ENCODE data around the gene LOXL4. TPM values are rescaled to one million over a fixed set of nuclear protein-coding genes. Genes with fewer than 3 reads are reported as not detected.

The LOXL4 gene
- total and polyA plus RNA-seq, 9 donors = 5.1 to 32.9 (median 8.2) TPM

DNA sequence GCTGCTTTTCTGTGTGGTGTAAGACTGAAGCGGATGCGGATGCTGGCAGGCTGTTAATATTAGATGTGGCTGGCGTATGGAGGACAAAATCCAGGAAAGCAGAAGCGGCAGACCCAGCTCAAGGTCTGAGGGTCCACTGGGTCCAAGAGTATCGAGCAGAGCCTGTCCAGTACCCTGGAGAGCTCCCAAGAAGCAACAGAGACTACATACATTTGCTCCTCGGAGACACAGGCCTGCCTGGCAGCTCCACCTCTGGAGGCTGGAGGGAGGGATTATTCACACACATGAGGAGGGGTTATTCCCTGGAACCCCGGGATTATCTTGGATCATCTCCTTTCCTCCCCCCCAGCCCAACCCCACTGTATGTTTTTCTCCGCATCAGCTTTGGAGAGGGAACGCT is 31.3 kb upstream of the LOXL4 start:
- WGBS, 3 donors = 48 to 62% (median 51%) methylated on average over 9 of the region's 9 CpGs
- H3K4me3 ChIP-seq = no peak overlapping the region

DNA sequence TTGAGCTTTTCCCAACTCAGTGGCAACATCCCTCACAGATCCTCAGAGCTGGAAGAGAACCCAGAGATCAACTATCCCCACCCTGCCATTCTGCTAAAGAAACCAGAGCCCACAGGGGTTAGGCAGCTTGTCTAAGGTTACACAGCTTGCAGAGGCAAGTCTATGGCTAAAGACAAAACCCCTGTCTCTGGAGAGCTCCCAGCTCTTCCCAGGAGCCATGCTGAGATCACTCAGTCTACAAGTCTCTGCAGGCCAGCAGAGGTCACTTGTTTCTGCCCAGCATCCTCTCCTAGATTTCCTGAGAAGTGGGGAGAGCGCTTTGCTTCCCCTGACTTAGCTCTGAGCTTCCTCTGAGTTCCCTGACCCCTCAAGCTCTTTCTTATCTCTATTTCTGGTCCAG is 28.5 kb upstream of the LOXL4 start:
- no peak overlapping the region for H3K4me3 ChIP-seq
- no peak for TF ChIP-seq EP300 (IDR thresholded peaks at IDR 0.05)
- no peak for TF ChIP-seq POLR2A (IDR thresholded peaks at IDR 0.05)
- TF ChIP-seq, protein P1, sequence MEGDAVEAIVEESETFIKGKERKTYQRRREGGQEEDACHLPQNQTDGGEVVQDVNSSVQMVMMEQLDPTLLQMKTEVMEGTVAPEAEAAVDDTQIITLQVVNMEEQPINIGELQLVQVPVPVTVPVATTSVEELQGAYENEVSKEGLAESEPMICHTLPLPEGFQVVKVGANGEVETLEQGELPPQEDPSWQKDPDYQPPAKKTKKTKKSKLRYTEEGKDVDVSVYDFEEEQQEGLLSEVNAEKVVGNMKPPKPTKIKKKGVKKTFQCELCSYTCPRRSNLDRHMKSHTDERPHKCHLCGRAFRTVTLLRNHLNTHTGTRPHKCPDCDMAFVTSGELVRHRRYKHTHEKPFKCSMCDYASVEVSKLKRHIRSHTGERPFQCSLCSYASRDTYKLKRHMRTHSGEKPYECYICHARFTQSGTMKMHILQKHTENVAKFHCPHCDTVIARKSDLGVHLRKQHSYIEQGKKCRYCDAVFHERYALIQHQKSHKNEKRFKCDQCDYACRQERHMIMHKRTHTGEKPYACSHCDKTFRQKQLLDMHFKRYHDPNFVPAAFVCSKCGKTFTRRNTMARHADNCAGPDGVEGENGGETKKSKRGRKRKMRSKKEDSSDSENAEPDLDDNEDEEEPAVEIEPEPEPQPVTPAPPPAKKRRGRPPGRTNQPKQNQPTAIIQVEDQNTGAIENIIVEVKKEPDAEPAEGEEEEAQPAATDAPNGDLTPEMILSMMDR (IDR thresholded peaks at IDR 0.05) = no peak
- DNase-seq = no peak
- 76 to 98% (median 83%) methylated on average over 1 of the region's 1 CpG for WGBS, 3 donors
- H3K4me1 ChIP-seq (ENCODE audit: insufficient read depth) = no peaks in the 10 kb centered on the region
- H3K36me3 ChIP-seq = no peaks in the 10 kb centered on the region
- no peak overlapping the region for H3K27ac ChIP-seq
- H3K27me3 ChIP-seq = no peaks in the 10 kb centered on the region
- no peaks in the 10 kb centered on the region for H3K9me3 ChIP-seq
- intact Hi-C loops (cut with DNase I) = no loop called here

More for the DNA sequence above, 31.3 kb upstream of the LOXL4 start:
- Histone ChIP-seq H3K4me1 (ENCODE audit: insufficient read depth) (no peaks in the 10 kb centered on the region), H3K36me3 (no peaks in the 10 kb centered on the region), H3K27me3 (no peaks in the 10 kb centered on the region), H3K27ac (no peak overlapping the region), H3K9me3 (no peaks in the 10 kb centered on the region)
- intact Hi-C loops (cut with DNase I) = no loop called here
- TF ChIP-seq EP300 (IDR thresholded peaks at IDR 0.05) = no peak
- no peak for TF ChIP-seq POLR2A (IDR thresholded peaks at IDR 0.05)
- TF ChIP-seq, protein P1 (IDR thresholded peaks at IDR 0.05) = no peak
- no peak for DNase-seq

DNA sequence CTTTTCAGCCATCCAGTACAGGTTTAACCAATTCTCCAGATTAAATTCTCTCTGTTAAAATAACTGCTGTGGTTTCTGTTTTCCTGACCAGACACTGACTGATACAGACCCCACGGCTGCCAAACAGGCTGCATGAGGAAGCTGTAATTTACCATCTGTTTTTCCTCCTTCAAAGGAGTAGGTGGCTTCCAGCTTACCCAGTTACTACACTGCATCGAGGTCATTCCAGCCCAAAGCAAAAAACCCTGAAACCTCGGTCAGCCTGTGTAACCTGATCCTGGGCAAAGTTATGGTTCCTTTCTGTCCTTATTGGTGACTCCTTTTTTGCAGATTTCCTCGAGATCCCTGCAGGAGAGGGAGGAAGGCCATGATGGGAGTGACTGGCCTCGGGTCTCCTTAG is 27.9 kb upstream of the LOXL4 start:
- Histone ChIP-seq H3K9me3 (no peaks in the 10 kb centered on the region), H3K4me3 (no peak overlapping the region), H3K4me1 (ENCODE audit: insufficient read depth) (no peaks in the 10 kb centered on the region), H3K27ac (no peak overlapping the region), H3K27me3 (no peaks in the 10 kb centered on the region), H3K36me3 (no peaks in the 10 kb centered on the region)
- intact Hi-C loops (cut with DNase I) = no loop called here
- DNase-seq = no peak
- no peak for TF ChIP-seq POLR2A (IDR thresholded peaks at IDR 0.05)
- TF ChIP-seq, protein P1 (IDR thresholded peaks at IDR 0.05) = no peak
- TF ChIP-seq EP300 (IDR thresholded peaks at IDR 0.05) = no peak
- 12 to 23% (median 20%) methylated on average over 5 of the region's 5 CpGs for WGBS, 3 donors

- Histone ChIP-seq H3K36me3 (no peaks in the 10 kb centered on the region), H3K9me3 (no peaks in the 10 kb centered on the region), H3K4me3 (no peak overlapping the region), H3K27ac (no peak overlapping the region), H3K27me3 (no peaks in the 10 kb centered on the region), H3K4me1 (ENCODE audit: insufficient read depth) (no peaks in the 10 kb centered on the region)
- TF ChIP-seq, protein P1 (IDR thresholded peaks at IDR 0.05) = no peak
- no peak for TF ChIP-seq EP300 (IDR thresholded peaks at IDR 0.05)
- TF ChIP-seq POLR2A (IDR thresholded peaks at IDR 0.05) = no peak
- WGBS, 3 donors = 51 to 63% (median 60%) methylated on average over 4 of the region's 4 CpGs
- intact Hi-C loops (cut with DNase I) = no loop called here
- no peak for DNase-seq
These were observed 27.4 kb upstream of the LOXL4 start for GRCh38 chr10:98295401-98295811.

DNA sequence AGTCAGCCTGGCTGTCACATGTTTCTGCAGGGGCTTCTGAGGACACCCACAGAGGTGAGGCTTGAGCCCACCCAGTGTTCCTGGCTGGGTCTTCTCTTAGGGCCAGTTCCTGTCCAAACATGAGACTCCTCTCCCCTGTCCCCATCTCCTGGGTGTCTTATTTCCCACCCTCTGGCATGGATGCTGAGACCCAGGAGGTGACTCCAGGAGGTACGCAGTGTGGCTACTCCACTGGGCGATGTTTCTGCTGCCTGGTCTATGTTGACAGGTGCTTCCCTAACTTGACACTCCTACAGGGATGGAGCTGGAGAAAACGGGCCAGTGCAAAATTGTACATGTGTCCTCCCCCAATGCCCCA is 26.3 kb upstream of the LOXL4 start:
- TF ChIP-seq POLR2A (IDR thresholded peaks at IDR 0.05) (no peak), EP300 (IDR thresholded peaks at IDR 0.05) (no peak)
- TF ChIP-seq, protein P1 (IDR thresholded peaks at IDR 0.05) = no peak
- intact Hi-C loops (cut with DNase I) = no loop called here
- no peak for DNase-seq
- Histone ChIP-seq H3K4me1 (ENCODE audit: insufficient read depth) (no peaks in the 10 kb centered on the region), H3K9me3 (no peaks in the 10 kb centered on the region), H3K27me3 (no peaks in the 10 kb centered on the region), H3K36me3 (no peaks in the 10 kb centered on the region), H3K27ac (no peak overlapping the region), H3K4me3 (no peak overlapping the region)
- 70 to 78% (median 78%) methylated on average over 3 of the region's 3 CpGs for WGBS, 3 donors
